Measurements from ENCODE around the gene TMUB1. TPM values are rescaled to one million over a fixed set of nuclear protein-coding genes. Genes with fewer than 3 reads are reported as not detected.

The TMUB1 gene
- 10 to 100 TPM; 47.5 to 57.5 (median 49.6) TPM for polyA plus RNA-seq

- Mint-ChIP-seq H3K27ac (peak within 1 kb of the TSS; percentile 70 to 96 (median 96)), H3K9me3 (no peaks in the 10 kb centered on the region), H3K36me3 (no peaks in the 10 kb centered on the region)
Measured at GRCh38 chr7:151083071-151083823, at the start of gene TMUB1. Gene TMUB1 (minus strand): TSS chr7:151083493. CDS start chr7:151082563, 930 bp downstream.

GRCh38 chr7:151132461-151133205 is 49.3 kb upstream of the TMUB1 start:
- Mint-ChIP-seq H3K9me3 (no peaks in the 10 kb centered on the region), H3K36me3 (peaks cover 0 to 3% (median 3%) of the 10 kb centered on the region in 3 donors), H3K4me3 (no peak overlapping the region), H3K27ac (peak overlapping the region in 1 of 6 donors; percentile 15), H3K4me1 (no peaks in the 10 kb centered on the region), H3K27me3 (ENCODE audit: low read depth in 3 of 3) (peaks cover 0 to 4% (median 4%) of the 10 kb centered on the region in 3 donors)
- DNase-seq, result no peak

More at GRCh38 chr7:151083071-151083823, at the start of gene TMUB1:
- Mint-ChIP-seq H3K4me3 (peak within 1 kb of the TSS; percentile 81 to 92 (median 86)), H3K4me1 (peaks cover 46 to 49% of the 10 kb centered on the region in 2 donors), H3K27me3 (ENCODE audit: low read depth in 3 of 3) (peaks cover 0 to 16% (median 8%) of the 10 kb centered on the region in 3 donors)
- DNase-seq, result peak; percentile 89 to 90 (median 89)

- no peaks in the 10 kb centered on the region for H3K9me3 Mint-ChIP-seq
- peaks cover 0 to 3% (median 3%) of the 10 kb centered on the region in 3 donors for H3K36me3 Mint-ChIP-seq
- DNase-seq, result no peak
- H3K27ac Mint-ChIP-seq, result no peak overlapping the region
- H3K4me3 Mint-ChIP-seq, result no peak overlapping the region
- H3K4me1 Mint-ChIP-seq, result no peaks in the 10 kb centered on the region
- H3K27me3 Mint-ChIP-seq (ENCODE audit: low read depth in 3 of 3), result peaks cover 0 to 4% (median 4%) of the 10 kb centered on the region in 3 donors
Measured at GRCh38 chr7:151131592-151132293, 48.5 kb upstream of the TMUB1 start.

GRCh38 chr7:151131224-151131591 is 47.9 kb upstream of the TMUB1 start:
- DNase-seq, result no peak
- H3K36me3 Mint-ChIP-seq, result peaks cover 0 to 3% (median 3%) of the 10 kb centered on the region in 3 donors
- no peaks in the 10 kb centered on the region for H3K9me3 Mint-ChIP-seq
- peaks cover 0 to 4% (median 4%) of the 10 kb centered on the region in 3 donors for H3K27me3 Mint-ChIP-seq (ENCODE audit: low read depth in 3 of 3)
- no peak overlapping the region for H3K27ac Mint-ChIP-seq
- no peak overlapping the region for H3K4me3 Mint-ChIP-seq
- H3K4me1 Mint-ChIP-seq, result no peaks in the 10 kb centered on the region

- H3K4me1 Mint-ChIP-seq, result no peaks in the 10 kb centered on the region
- no peak overlapping the region for H3K27ac Mint-ChIP-seq
- peaks cover 0 to 4% (median 4%) of the 10 kb centered on the region in 3 donors for H3K27me3 Mint-ChIP-seq (ENCODE audit: low read depth in 3 of 3)
- no peaks in the 10 kb centered on the region for H3K9me3 Mint-ChIP-seq
- H3K36me3 Mint-ChIP-seq, result peaks cover 0 to 3% (median 3%) of the 10 kb centered on the region in 3 donors
- no peak overlapping the region for H3K4me3 Mint-ChIP-seq
- DNase-seq, result no peak
Measured at GRCh38 chr7:151130741-151131157, 47.5 kb upstream of the TMUB1 start.

GRCh38 chr7:151129960-151130591 is 46.8 kb upstream of the TMUB1 start:
- peaks cover 0 to 3% (median 3%) of the 10 kb centered on the region in 3 donors for H3K36me3 Mint-ChIP-seq
- H3K9me3 Mint-ChIP-seq, result no peaks in the 10 kb centered on the region
- no peak for DNase-seq
- H3K27ac Mint-ChIP-seq, result no peak overlapping the region
- H3K27me3 Mint-ChIP-seq (ENCODE audit: low read depth in 3 of 3), result peaks cover 0 to 4% (median 4%) of the 10 kb centered on the region in 3 donors
- H3K4me3 Mint-ChIP-seq, result no peak overlapping the region
- H3K4me1 Mint-ChIP-seq, result no peaks in the 10 kb centered on the region

GRCh38 chr7:151129117-151129959 is 46.0 kb upstream of the TMUB1 start:
- no peak for DNase-seq
- Mint-ChIP-seq H3K4me1 (no peaks in the 10 kb centered on the region), H3K9me3 (no peaks in the 10 kb centered on the region), H3K4me3 (no peak overlapping the region), H3K36me3 (peaks cover 0 to 5% (median 3%) of the 10 kb centered on the region in 3 donors), H3K27ac (no peak overlapping the region), H3K27me3 (ENCODE audit: low read depth in 3 of 3) (peaks cover 0 to 4% (median 4%) of the 10 kb centered on the region in 3 donors)

GRCh38 chr7:151128716-151129115 is 45.4 kb upstream of the TMUB1 start:
- Mint-ChIP-seq H3K4me3 (no peak overlapping the region), H3K9me3 (no peaks in the 10 kb centered on the region), H3K4me1 (no peaks in the 10 kb centered on the region), H3K27ac (no peak overlapping the region), H3K27me3 (ENCODE audit: low read depth in 3 of 3) (peaks cover 0 to 4% (median 4%) of the 10 kb centered on the region in 3 donors), H3K36me3 (peaks cover 0 to 11% (median 3%) of the 10 kb centered on the region in 3 donors)
- no peak for DNase-seq

GRCh38 chr7:151128144-151128543 is 44.9 kb upstream of the TMUB1 start:
- Mint-ChIP-seq H3K4me3 (no peak overlapping the region), H3K36me3 (peaks cover 0 to 12% (median 3%) of the 10 kb centered on the region in 3 donors), H3K27ac (no peak overlapping the region), H3K27me3 (ENCODE audit: low read depth in 3 of 3) (peaks cover 2 to 5% (median 4%) of the 10 kb centered on the region in 3 donors), H3K9me3 (no peaks in the 10 kb centered on the region), H3K4me1 (no peaks in the 10 kb centered on the region)
- DNase-seq, result no peak

- H3K36me3 Mint-ChIP-seq, result peaks cover 1 to 13% (median 3%) of the 10 kb centered on the region in 3 donors
- H3K4me1 Mint-ChIP-seq, result no peaks in the 10 kb centered on the region
- no peak overlapping the region for H3K4me3 Mint-ChIP-seq
Measured at GRCh38 chr7:151126491-151127137, 43.3 kb upstream of the TMUB1 start.

GRCh38 chr7:151125846-151126481 is 42.7 kb upstream of the TMUB1 start:
- H3K4me3 Mint-ChIP-seq, result no peak overlapping the region
- DNase-seq, result no peak

More at GRCh38 chr7:151126491-151127137, 43.3 kb upstream of the TMUB1 start:
- no peak overlapping the region for H3K27ac Mint-ChIP-seq
- H3K9me3 Mint-ChIP-seq, result no peaks in the 10 kb centered on the region
- peaks cover 0 to 4% (median 2%) of the 10 kb centered on the region in 3 donors for H3K27me3 Mint-ChIP-seq (ENCODE audit: low read depth in 3 of 3)
- DNase-seq, result no peak

GRCh38 chr7:151125470-151125845 is 42.2 kb upstream of the TMUB1 start:
- Mint-ChIP-seq H3K9me3 (no peaks in the 10 kb centered on the region), H3K4me1 (no peaks in the 10 kb centered on the region), H3K4me3 (no peak overlapping the region), H3K27ac (no peak overlapping the region), H3K27me3 (ENCODE audit: low read depth in 3 of 3) (peaks cover 0 to 4% (median 2%) of the 10 kb centered on the region in 3 donors), H3K36me3 (peaks cover 4 to 20% (median 6%) of the 10 kb centered on the region in 3 donors)
- no peak for DNase-seq

More at GRCh38 chr7:151125846-151126481, 42.7 kb upstream of the TMUB1 start:
- Mint-ChIP-seq H3K9me3 (no peaks in the 10 kb centered on the region), H3K4me1 (no peaks in the 10 kb centered on the region), H3K27ac (no peak overlapping the region), H3K36me3 (peaks cover 4 to 16% (median 6%) of the 10 kb centered on the region in 3 donors), H3K27me3 (ENCODE audit: low read depth in 3 of 3) (peaks cover 0 to 4% (median 2%) of the 10 kb centered on the region in 3 donors)
